NCI-H1048 (cell line): ENCODE data around the gene ANKRD50.
A peak's percentile ranks its signal among the peaks of the same experiment; 100 is the strongest.

Experiments used
- DNase-seq: peaks from one replicate; lab custom pipeline; 2025; lab: John Stamatoyannopoulos, UW

The ANKRD50 gene

DNA sequence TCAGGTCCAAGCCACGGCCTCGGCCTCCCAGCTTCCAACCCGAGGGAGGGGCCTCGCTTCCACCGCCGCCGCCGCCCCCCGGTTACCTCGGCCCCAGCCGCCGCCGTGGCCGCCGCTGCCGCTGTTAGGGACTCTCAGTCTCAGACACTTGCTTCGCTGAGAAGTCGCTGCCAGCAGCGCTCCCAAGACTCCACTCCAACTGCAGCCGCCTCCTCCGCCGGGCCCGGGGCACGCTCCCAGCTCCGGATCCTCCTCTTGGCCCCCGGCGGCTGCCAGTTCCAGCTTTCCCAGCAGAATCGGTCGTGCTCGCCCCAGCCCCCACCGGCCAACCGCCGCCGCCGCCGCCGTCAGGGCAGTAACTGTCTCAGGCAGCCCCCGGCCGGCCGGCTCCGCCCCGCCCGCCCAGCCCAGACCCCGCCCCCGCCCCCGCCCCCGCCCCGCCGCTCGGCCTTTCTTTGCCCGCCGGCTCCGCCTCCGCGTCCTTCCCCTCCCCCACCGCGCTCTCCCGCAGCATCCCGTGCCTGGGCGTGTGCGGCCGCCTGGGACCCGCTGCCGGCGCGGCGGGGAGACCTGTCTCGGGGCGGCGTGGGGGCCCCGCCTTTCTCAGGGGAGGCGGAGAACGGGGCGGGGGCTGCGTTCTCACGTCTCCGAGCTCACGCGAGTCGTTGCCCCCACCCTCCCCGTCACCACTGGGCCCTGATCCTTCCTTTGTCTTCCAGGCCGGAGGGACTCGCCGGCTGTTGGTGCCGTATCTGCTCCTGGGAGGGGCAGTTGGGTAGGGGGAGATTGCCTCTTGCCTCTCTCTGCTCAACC lies at the start of gene ANKRD50:
Gene ANKRD50, minus strand, starts transcription at position 361 of the 813 bp plus-strand sequence. CDS start 2,221 bp downstream, outside the sequence.
- peak; percentile 76 for DNase-seq

GRCh38 chr4:124757126-124757525 lies 44.6 kb upstream of the ANKRD50 start:
- no peak for DNase-seq

- DNase-seq, result no peak
These were observed 42.1 kb upstream of the ANKRD50 start for GRCh38 chr4:124754681-124755080.

DNA sequence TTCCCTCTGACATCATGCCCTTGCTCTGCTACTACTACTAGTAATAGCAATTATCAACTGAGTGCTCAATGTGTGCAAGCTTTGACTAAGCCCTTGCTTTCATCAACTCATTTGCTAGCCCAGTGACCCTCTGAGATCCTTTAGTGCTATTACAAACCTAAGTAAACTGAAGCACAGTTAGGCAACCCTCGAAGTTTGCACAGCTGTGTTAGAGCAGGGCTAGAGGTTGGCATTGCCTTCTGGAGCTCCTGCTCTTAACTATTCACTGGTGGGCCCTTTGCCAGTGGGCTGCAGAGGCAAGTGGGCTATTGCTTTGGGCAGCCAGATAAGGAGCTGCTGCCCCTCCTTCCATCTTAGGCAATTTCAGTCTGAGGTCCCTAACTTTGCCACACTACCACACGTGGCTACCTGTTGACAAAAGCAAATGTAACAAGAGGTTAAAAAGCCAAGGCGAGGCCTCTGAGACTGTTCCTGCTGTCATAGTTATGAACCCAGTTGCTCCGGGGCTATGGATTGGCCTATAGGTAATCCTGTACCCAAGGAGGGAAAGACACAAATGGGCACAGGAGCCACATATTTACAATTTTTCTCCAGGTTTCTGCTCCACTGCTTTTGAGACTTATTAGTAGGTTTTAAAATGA lies 41.5 kb upstream of the ANKRD50 start:
- no peak for DNase-seq

DNA sequence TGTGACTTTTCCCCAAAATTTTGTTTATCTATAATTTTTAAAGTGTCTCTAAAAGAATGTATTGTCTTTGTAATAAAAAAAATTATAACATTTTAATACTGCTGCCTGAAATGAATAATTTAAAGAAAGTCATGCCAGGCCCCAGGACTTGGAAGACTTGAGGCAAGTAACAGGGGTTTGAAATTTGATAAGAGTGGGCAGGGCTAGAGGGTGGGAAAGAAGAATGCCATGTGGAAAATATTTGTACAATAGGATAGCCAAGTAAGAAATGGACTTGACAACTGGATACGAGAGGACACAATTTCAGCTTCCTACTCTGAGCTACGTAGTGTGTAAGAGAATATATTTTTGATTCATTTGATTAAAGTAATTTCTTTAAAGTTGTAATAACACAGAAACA lies 36.9 kb upstream of the ANKRD50 start:
- DNase-seq, result no peak

- DNase-seq, result no peak
These were observed 36.4 kb upstream of the ANKRD50 start for GRCh38 chr4:124748965-124749364.

DNA sequence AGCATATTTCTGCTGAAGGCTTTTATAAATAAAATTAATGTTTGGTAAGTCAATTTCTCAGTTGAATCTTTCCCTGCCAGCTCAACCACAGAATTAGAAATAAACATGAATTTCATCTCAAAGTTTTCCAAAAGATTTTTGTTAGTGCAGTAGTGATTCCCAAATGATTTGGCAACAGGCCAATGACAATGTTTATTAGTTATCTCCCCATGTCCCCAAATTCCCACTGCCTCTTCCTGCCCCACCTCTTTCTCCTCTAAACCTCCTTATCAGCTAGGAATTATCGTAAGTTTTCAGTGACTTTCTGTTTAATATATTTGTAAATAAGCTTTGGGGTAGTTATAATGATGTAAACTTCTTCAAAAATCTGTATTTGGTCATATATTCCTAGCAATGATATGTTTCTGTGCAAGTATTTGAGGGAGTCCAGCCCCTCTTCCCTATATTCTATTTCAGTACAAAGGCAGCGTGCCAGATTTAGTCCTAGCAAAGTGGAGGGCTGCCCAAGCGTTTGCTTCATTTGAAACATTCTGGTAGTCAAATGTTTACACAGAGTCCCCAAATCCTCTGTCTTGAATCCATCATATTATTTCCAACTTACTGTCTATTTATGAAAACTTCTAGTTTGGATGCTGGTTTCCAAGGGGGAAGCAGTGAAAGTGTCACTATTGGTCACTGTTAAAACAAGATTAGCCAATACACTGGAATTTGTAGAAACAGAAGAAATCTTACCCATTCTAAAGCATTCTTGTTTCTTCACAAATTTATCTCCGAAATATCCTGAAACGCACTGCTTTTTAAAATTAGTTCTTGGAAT lies 33.7 kb upstream of the ANKRD50 start:
- no peak for DNase-seq

- no peak for DNase-seq
These were observed 31.2 kb upstream of the ANKRD50 start for GRCh38 chr4:124743711-124744110.

GRCh38 chr4:124740501-124740900 lies 28.0 kb upstream of the ANKRD50 start:
- DNase-seq, result no peak

DNA sequence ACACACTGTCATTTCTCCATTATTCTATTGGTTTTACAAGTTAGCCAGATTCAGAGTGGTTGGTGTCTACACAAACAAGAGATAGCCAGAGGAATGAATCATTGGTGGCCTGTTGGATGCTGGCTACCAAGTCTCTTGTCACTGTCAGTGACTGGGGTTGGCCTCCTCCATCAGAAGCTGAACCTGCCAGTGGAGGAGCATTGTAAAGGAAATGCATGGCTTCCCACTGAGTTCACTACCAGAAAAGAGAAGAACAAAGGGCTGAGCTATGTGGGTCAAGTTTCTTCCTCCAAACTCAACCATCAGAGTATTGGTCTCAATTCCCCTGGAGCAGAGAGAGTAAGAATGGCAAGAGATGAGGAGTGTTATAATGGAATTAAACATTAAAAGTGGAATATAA lies 26.5 kb upstream of the ANKRD50 start:
- no peak for DNase-seq

DNA sequence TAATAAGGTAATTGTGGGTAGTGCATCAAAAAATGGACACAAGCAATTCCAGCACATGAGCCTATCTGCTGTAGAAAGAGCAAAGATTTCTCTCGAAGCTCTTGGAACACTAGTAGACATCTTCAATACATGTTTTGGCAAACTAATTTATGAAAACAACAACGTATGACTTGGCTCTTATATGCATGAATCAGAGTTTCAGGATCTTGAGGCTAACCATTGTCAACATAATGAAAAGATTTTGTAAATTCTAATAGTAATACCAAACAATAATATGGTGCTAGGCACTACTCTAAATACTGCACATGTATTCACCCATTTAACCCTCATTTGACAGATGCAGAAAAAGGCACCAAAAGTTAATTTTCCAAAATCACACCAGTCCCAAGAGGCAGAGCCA lies 25.1 kb upstream of the ANKRD50 start:
- DNase-seq, result no peak

DNA sequence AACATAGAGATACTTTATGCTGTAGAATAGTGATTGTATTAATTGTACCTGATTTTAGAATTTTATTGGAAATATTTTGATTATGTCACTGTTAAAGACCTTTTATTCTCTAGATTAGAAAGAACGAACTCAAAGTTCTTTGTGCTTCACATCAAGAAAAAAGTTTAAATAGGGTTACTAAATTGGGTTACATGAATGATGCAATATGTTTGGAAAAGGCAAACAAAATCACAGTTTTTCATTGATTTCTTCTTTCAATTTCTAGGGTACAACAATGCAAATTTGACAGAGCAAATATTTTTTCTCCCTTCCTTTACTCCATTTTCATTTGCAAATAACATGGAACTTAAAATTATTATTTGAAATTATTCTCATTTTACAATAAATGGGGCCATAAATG lies 24.0 kb upstream of the ANKRD50 start:
- DNase-seq, result no peak

- no peak for DNase-seq
These were observed 14.9 kb upstream of the ANKRD50 start for GRCh38 chr4:124727331-124727890.

DNA sequence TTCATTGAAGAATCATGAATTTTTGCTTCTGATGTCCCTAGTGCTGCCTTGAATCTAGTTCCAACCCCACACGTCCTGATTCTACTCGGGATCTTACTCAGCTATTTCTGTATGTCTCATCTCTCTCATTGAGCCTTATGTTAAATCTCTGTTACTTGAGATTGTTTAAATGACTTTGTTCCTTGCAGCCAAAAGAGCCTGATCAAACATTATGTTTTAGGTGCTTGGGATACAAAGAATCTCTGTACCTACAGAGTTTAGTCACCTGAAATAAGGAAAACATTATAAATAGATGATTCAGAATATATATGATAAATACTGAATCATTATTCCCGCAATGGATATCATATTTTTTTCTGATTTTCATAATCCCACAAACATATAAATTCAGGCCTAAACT lies 13.7 kb upstream of the ANKRD50 start:
- no peak for DNase-seq

DNA sequence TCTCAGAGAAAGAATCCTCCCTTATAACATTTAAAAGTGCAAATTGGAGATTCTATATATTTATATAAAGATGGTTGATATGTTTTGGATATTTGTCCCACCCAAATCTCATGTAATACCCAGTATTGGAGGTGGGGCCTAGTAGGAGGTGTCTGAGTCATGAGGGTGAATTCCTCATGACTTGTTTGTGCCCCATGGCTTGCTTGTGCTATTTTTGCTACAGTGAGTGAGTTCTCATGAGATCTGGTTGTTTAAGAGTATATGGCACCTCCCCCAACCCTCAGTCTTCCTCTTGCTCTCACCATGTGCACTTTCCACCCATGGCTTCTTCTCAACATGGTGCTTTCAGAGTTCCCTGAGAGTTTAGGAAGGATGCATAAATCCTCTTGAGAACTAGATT lies 9.5 kb upstream of the ANKRD50 start:
- no peak for DNase-seq

- DNase-seq, result no peak
These were observed 4.6 kb upstream of the ANKRD50 start for GRCh38 chr4:124717101-124717500.

- DNase-seq, result no peak
These were observed 657 bp upstream of the ANKRD50 start for GRCh38 chr4:124713185-124713592.

DNA sequence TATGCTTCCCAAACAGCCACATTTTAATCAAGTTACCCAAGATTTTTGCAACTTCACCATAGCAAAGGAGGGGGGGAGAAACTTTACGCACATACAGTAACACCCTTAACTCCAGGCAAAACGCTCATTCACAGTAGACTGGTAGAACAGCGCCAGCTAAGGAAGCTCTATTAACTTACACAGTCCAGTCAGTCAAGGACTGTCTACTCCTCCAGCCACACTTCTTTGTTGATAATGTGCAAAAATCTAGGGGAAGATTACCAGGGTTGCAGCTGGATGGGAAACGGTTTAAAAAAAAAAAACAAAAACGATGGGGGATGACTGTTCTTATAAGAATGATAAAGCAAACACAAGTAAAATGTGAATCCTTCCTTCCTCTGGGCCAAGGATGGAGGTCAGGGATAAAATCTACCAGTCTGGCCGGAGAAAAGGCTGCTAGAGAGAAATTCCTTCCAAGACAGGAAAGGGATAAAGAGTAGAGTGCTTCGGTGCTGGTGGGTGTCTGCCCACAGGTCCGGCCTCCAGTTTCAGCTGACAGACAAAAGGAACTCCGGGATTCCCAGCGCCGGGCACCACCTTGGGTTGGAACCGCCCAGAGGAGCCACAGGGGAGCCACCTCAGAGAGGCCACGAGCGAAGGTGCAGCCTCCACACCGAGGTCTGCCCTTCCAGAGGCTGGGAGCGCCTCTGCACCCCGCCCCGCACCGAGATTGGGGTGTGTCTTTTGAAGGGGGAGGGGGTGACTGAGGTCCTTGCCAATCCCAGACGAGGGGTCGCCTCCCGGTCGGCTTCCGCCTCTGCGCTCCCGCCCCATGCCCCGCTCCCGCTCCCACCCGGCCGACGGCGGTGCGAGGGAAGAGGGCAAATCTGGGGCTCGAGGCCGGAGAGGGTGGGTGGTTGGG lies 811 bp downstream of the ANKRD50 start:
- peak; percentile 36 for DNase-seq

GRCh38 chr4:124710911-124711310 lies 1.6 kb downstream of the ANKRD50 start:
- DNase-seq, result no peak

GRCh38 chr4:124710015-124710741 lies 2.4 kb downstream of the ANKRD50 start:
- DNase-seq, result no peak
